NAMALWA (cell line): ENCODE data around the gene OSGEP.

Experiments
- DNase-seq: peaks from one replicate; pipeline ENCODE4 v3.0.0-alpha.2; 2015; ENCODE audit warnings: low spot score

OSGEP gene

GRCh38 chr14:20429801-20430669 lies 24.6 kb downstream of the OSGEP start:
- no peak for DNase-seq

GRCh38 chr14:20428802-20429201 lies 25.8 kb downstream of the OSGEP start:
- no peak for DNase-seq

- no peak for DNase-seq
These were observed 26.6 kb downstream of the OSGEP start for GRCh38 chr14:20428010-20428365.

- peak; percentile 47 for DNase-seq
These were observed 27.2 kb downstream of the OSGEP start for GRCh38 chr14:20427231-20428009.

- DNase-seq = no peak
These were observed 29.8 kb downstream of the OSGEP start for GRCh38 chr14:20424851-20425250.

- no peak for DNase-seq
These were observed 31.7 kb downstream of the OSGEP start for GRCh38 chr14:20422886-20423285.

- no peak for DNase-seq
These were observed 33.3 kb downstream of the OSGEP start for GRCh38 chr14:20421267-20421666.

- DNase-seq = peak; percentile 16
These were observed 35.2 kb downstream of the OSGEP start for GRCh38 chr14:20419419-20419818.

- no peak for DNase-seq
These were observed 36.1 kb downstream of the OSGEP start for GRCh38 chr14:20418501-20418909.

- no peak for DNase-seq
These were observed 37.1 kb downstream of the OSGEP start for GRCh38 chr14:20417250-20418186.

- DNase-seq = no peak
These were observed 38.4 kb downstream of the OSGEP start for GRCh38 chr14:20416223-20416622.

GRCh38 chr14:20415782-20416206 lies 38.8 kb downstream of the OSGEP start:
- peak; percentile 89 for DNase-seq

- DNase-seq = peak; percentile 44
These were observed 40.9 kb downstream of the OSGEP start for GRCh38 chr14:20413744-20414082.

- DNase-seq = peak; percentile 72
These were observed 41.5 kb downstream of the OSGEP start, which contains the start of gene TEP1 for GRCh38 chr14:20412876-20413743. TSS of gene TEP1 (minus strand) at chr14:20413501. CDS start at chr14:20408439, 5,062 bp downstream.

GRCh38 chr14:20412411-20412810 lies 42.2 kb downstream of the OSGEP start:
- peak; percentile 59 for DNase-seq

GRCh38 chr14:20409226-20409625 lies 45.4 kb downstream of the OSGEP start:
- DNase-seq = no peak

- DNase-seq = no peak
These were observed 51.1 kb downstream of the OSGEP start for GRCh38 chr14:20403521-20403920.

GRCh38 chr14:20400965-20401593 lies 53.5 kb downstream of the OSGEP start:
- no peak for DNase-seq

GRCh38 chr14:20400589-20400964 lies 54.0 kb downstream of the OSGEP start:
- DNase-seq = no peak

GRCh38 chr14:20397511-20397910 lies 57.1 kb downstream of the OSGEP start:
- DNase-seq = no peak
